Tibial nerve (tissue), 3 donors: ENCODE results near the gene ANKRD23.

Experiments used
- CTCF ChIP-seq, 5 experiments: fragments of 200-600 bp in 3 of 5; fragments of 450-650 bp in 2 of 5; sonication (generic) in 3 of 5; IDR thresholded peaks; one replicate each; pipeline ENCODE4 v1.5.1; 2016 to 2019; ENCODE audit warnings: antibody characterized with exemption in 5 of 5, mild to moderate bottlenecking in 3 of 5, moderate library complexity in 2 of 5
- POLR2A ChIP-seq, 2 donors: fragments of 450-650 bp; IDR thresholded peaks; one replicate each; pipeline ENCODE4 v1.6.1; 2017; ENCODE audit warnings: antibody characterized with exemption in 2 of 2, mild to moderate bottlenecking in 2 of 2, moderate library complexity in 2 of 2

GRCh38 chr2:96832754-96833507 is 10.9 kb downstream of the ANKRD23 start:
- TF ChIP-seq CTCF (IDR thresholded peaks at IDR 0.05): no peak
- no peak for TF ChIP-seq POLR2A (IDR thresholded peaks at IDR 0.05)
